CD4-positive, alpha-beta T cell treated with Interleukin-10 for 1 hour (primary cell): Measurements from ENCODE around the gene KCNQ1.

Experiments
- DNase-seq: peaks from one replicate; pipeline ENCODE4 v3.0.0-alpha.2; 2020

Gene KCNQ1

GRCh38 chr11:2660357-2660939, 215.6 kb downstream of the KCNQ1 start:
- no peak for DNase-seq

GRCh38 chr11:2661173-2662023, 216.6 kb downstream of the KCNQ1 start:
- no peak for DNase-seq

- no peak for DNase-seq
Observed at GRCh38 chr11:2662024-2662312, 217.2 kb downstream of the KCNQ1 start.

DNA sequence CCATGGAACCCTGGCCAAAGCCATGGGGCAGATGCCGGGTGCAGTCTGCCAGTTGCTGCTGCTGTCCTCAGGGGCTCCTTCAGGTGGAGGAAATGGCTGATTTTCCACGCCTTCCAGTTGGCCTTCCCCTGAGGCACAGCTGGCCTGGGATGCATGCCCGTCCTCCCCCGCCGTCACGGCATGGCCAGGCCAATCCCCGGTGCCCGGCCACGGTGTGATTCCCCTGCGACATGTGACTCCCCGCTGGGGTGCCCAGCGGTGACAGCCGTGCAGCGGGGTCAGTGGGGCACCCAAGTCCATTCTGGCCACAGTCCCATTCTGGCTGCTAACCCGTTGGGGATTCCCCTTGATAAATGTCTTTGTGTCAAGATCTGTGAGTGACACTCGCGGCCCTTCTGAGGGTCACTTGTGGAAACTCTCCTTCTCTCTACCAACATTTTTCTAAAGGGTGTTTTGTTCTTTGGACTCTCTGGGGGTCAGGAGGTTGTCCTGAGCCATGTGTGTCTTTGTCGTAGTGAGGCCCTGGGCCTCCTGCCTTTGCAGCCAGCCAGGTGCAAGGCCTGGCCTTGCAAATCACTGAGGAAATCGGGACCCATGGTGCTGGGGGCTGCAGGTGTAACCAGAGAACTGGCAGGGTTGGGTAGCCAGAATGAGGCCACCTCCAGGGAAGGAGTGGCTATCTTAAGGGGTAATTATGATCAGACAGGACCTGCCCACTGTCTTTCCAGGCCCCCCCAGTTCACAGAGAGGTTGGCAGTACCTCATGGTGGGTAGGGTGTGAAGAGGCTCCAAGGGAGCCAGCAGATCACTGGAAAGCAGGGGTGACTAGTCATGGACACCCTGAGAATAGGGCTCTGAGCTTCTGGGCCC, 217.9 kb downstream of the KCNQ1 start:
- DNase-seq = no peak

- DNase-seq = no peak
Observed at GRCh38 chr11:2663506-2663905, 218.7 kb downstream of the KCNQ1 start.

- no peak for DNase-seq
Observed at GRCh38 chr11:2663915-2664314, 219.1 kb downstream of the KCNQ1 start.

DNA sequence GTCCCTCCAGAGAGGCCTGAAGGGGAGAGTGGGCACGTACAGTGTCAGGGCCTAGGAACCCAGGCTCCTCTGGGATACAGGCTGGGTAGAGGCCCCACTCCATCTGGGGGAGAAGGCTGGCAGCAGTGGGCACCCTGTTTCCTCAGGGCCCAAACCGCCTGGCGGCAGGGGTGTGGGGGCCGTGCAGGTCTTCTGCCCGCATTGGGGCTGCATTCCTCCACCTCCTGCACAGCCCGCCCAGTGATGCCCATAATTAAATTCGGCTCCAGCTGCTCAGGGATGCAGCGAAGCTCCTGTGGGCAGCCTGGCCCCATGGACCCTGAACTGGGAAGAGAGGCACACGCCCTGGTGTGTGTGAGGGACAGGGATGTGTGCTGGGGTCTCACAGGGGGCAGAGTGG, 219.6 kb downstream of the KCNQ1 start:
- DNase-seq = no peak

DNA sequence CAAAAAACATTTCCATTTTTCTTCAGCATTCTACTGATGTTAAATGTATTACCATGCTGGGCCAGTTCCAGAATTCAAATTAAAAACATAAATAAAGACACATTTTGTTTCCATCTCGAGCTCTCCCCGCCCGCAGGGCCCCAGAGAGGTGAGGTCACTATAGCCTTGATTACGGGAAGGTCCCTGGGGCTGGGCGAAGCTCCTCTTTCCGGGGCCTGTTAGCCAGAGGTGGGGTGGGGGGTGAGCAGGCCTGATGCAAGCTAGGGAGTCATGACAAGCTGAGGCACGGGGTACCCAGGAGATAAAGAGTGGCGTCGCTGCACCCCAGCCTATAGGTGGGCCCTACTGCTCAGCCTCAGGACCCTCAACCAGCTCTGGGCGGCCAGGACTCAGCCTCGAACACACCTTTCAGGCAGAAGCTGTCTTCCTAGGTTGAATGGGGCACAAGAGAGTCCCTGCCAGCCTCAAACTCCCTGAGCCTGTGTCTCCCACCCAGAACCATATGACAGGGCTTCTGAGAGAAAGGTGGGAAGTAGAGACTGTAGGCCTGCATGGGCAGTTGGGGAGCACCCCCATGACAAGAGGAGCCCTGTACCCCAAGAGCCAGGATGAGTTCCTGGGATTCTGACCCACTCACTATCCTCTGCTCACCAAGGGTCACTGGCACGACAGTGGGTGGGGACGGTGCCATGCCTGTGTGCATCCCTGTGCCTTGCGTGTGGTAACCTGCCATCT, 220.2 kb downstream of the KCNQ1 start:
- DNase-seq = no peak

GRCh38 chr11:2665526-2666400, 221.0 kb downstream of the KCNQ1 start:
- no peak for DNase-seq

DNA sequence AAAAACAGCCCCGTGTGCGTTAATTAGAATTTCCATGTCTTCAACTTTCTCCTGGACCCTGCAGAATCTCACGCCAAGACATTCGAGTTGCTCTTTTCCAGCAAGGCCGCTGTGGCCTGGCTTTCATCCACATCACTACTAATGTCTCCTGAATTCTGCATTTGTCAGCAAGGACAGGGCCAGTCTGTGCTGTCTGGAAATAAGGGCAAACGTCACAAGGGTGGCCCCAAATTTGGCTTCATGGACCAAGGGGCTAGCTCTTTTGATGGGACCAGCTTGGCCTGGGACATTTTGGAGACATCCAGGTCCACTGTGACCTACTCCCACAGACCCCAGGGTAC, 221.6 kb downstream of the KCNQ1 start:
- no peak for DNase-seq

- DNase-seq = no peak
Observed at GRCh38 chr11:2666828-2667570, 222.2 kb downstream of the KCNQ1 start.

- DNase-seq = no peak
Observed at GRCh38 chr11:2667940-2668339, 223.1 kb downstream of the KCNQ1 start.

- no peak for DNase-seq
Observed at GRCh38 chr11:2668876-2669275, 224.1 kb downstream of the KCNQ1 start.

GRCh38 chr11:2669634-2670469, 225.0 kb downstream of the KCNQ1 start:
- no peak for DNase-seq

DNA sequence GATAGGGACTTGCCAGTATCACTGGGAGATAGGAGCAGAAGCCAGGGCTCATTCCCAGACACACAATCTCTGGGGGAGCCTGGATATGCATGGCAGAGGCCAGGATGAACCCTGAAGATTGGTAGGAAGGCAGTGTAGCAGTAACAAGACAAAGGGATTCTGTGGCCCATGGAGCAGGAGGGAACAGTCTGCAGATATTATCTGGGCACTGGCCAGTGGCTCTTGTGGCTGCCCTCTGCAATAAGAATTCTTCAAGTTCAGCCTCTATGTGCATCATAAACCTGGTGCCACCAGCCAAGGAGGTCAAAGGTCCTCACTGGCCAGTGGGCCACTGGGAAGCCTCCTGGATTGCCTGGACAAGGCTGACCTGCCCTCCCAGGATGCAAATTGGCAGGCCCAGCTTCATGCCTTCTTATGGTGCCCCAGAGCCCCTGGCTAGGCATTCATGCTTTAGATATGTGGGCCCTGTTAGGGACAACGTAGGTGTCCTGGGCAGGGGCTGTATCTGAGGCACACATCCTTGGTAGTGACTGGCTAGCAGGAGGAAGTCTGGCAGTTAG, 225.8 kb downstream of the KCNQ1 start:
- DNase-seq = no peak

DNA sequence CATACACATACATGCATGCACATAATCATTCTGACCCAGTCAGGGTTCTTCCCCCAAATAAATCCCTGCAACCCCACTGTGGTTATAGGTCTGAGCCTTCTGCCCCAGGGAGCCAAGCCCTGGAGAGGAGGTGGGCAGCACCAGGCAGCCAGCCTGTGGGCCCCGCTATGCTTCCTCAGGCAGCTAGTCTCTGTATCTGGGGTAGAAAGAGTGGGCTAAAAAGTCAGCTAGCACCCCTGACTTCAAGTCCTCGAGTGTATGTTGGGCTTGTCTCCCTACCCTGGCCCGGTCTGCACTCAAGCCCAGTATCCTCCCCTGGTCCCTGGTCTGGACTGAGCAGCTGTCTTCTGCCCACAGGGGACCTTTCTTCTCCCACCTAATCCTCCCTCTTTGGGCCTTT, 226.9 kb downstream of the KCNQ1 start:
- no peak for DNase-seq

- DNase-seq = no peak
Observed at GRCh38 chr11:2672553-2673249, 227.9 kb downstream of the KCNQ1 start.

- DNase-seq = no peak
Observed at GRCh38 chr11:2673250-2673610, 228.4 kb downstream of the KCNQ1 start.

DNA sequence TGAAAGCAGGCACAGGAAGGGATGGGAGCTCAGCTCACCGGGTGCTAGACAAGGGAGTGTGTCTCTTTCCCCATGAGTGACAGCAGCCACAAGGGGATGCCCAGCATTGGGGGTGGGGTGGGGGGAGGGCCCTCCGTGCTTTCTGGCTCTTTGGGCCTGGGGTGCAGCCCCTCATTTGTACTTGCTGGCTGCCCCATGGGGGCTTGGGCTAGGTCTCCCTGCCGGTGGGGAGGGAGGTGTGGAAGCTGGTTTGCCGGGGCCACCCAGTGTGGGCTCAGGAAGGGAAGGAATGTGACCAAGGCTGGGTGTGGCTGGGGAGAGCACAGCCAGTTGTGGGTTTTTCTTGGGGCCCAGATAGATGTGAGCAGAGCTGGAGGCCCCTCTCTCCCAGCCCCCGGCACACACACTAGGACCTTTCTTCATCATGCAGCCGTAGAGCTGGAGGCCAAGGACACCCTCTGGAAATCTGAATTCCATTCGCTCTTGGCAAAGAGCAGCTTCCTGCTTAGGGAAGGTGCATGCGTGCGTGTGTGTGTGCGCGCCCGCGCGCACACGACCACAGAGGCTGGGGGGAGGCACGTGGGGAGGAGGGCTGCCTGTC, 229.2 kb downstream of the KCNQ1 start:
- no peak for DNase-seq
